GM18909 (cell line): Measurements from ENCODE around the gene MBD6.
"Not testable (repeated sequence)": the region's sequence is repeated elsewhere in the genome, so short reads cannot be mapped to it uniquely, and the experiment has no call there.

Experiments
- ATAC-seq: cut with Tn5 transposase; IDR thresholded peaks from one replicate; pipeline ENCODE4 v1.9.1; 2021; ENCODE audit warnings: mild to moderate bottlenecking; ENCODE audit not compliant: unreplicated experiment, poor library complexity

MBD6 gene

GRCh38 chr12:57487597-57488401, 34.8 kb upstream of the MBD6 start, which contains the start of gene MARS1:
TSS of gene MARS1 (plus strand) at chr12:57488068. CDS start at chr12:57488091, 23 bp downstream.
- peak; percentile 97 for ATAC-seq

DNA sequence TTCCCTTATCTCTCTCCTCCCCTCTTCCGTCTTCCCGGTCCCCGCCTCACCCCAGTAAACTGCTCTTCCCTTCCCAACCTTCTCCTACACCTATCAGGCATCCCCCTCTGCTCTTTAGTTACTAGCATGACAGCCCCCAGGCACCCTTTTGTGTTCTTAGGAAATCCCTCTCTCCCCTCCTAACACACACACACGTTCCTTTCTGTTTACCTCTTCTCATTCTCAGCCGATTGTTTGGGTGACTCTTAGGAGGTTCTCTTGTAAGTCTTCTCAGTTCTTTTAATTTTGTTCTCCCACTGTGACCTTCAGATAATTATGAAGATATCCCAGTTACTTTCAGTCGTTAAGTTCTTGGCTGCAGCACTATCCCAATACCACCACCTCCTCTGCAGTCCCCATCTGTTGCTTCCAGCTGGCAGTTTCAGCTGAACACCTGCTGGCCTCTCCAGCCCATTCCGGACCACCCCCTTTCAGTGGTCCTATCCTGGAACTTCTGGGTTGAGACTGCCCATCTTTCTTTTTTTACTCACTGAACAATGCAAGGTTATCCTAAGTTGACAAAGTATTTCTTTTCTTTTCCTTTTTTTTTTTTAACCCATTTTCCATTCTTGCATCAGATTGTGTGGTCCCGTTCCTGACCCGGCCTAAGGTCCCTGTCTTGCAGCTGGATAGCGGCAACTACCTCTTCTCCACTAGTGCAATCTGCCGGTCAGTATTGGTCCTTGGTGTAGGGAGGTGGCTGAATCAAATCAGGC, 34.0 kb upstream of the MBD6 start:
- no peak for ATAC-seq

DNA sequence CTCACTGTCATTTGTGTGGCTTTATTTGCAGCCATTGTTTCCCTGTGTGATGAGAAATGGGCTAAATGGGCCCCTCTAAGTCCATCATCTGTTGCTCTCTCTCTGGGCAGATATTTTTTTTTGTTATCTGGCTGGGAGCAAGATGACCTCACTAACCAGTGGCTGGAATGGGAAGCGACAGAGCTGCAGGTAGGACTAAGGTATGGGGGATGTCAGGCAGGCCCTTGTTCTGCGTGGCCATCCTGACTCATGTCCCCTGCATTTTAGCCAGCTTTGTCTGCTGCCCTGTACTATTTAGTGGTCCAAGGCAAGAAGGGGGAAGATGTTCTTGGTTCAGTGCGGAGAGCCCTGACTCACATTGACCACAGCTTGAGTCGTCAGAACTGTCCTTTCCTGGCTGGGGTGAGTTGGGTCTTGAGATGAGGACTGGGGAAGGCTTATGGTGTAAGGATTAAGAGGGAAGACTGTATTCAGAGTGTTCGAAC, 33.4 kb upstream of the MBD6 start:
- no peak for ATAC-seq

- ATAC-seq, result no peak
Observed at GRCh38 chr12:57490126-57490525, 32.5 kb upstream of the MBD6 start.

DNA sequence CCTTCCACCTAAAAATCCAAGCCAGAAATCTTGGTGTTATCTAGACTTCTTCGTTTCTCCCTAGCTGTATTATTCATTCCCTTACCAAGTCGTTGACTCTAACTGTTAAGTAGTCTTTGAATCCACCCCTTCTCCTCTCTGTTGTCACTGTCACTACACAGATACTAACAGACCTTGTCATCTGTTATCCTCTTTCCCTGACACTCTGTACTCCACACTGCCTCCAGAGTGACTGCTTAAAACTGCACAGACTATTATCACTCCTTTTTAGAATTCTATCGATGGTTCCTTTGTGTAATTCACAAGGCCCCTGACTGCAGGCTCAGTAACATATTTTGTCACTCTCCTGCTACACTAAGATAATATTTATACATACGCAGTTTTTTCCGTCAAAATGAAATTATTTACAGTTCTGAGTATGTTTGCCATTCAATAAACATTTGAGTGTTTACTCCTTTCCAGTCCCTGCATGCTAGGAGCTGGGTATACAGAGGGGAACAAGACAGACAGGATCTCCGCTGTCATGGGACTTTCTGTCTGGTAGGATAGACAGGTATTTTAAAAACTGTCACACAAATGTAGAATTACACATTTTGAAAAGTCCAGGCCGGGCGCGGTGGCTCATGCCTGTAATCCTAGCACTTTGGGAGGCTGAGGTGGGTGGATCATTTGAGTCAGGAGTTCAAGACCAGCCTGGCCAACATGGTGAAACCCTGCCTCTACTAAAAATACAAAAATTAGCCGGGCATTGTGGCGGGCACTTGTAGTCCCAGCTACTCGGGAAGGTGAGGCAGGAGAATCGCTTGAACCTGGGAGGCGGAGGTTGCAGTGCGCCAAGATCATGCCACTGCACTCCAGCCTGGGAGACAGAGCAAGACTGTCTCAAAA, 31.0 kb upstream of the MBD6 start:
- ATAC-seq, result no peak

GRCh38 chr12:57495051-57495701, 27.4 kb upstream of the MBD6 start:
- not testable (repeated sequence) for ATAC-seq

DNA sequence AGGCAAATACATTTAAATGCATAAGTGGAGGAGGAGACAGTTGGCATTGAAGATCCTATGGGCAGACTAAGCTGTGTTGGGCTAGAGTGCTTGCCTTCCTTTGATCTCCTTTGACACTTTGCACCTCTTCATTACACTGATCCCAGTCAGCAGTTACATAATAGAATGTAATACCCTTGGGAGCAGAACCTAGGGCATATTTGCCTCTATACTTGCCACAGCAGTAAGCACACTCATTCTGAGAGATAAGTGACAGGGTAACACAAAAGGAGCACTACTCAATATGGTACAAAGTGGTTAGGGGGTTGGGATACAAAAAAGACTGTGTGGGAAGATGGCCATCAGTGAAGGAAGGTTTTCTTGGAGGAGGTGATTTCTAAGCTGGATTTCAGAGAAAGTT, 25.8 kb upstream of the MBD6 start:
- ATAC-seq, result no peak

DNA sequence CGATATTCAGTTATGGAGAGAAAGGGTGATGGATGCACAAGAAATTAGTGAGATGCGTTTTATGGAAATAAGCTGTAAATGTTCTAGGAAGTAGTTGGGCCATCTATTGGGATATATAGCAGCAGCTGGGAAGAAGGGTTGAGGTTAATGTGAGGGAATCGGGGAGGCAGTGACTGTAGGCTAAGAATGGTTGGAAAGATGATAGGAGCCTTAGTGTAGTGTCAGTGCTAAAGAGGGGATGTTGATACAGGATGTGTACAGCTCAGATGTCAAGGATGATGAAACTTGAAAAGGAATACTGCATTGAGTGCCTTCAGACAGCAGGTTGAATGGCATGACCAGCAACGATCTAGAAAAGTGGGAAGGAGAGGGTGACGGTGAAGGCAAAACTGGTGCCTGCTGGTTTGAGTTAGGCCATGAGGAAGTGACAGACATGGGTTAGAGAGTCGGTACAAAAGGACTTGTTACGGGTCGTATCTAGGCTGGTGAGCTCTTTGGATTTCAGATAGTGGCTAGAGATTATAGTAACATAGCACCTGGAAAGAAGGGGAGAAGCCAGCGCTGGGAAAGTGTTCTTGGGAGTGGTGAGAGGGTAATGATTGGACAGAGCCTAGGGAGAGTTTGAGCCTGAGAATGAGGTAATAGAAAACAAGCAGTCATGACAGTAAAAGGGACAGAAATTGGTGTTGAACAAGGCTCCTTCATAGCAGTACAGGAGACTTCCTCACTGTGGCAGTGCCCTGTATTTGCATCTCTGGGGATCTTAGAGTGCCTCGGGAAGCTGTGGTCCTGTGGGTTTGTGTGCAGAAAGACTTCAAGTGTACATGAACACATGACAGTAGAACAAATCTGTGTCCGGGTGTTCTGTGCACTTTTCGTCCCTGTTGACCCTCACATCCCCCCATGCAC, 25.1 kb upstream of the MBD6 start:
- no peak for ATAC-seq

- ATAC-seq, result no peak
Observed at GRCh38 chr12:57498132-57498502, 24.5 kb upstream of the MBD6 start.

DNA sequence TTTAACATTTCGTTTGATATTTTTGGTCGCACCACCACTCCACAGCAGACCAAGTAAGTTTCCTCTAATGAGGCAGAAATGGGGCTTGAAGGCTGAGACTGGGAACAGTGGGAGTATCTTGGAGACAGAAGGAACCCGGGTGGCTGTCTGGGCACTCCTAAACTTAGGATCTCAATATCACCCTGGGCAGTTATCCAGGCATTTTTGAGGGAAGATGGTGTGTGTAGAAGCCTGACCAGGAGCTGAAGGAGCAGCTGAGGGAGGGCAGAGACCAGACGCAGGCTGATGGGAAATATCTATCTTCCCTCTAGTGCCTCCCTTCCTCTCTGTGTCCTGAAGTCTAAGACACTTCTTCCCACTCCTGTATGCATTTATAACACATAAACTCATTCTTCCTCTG, 24.1 kb upstream of the MBD6 start:
- ATAC-seq, result no peak

DNA sequence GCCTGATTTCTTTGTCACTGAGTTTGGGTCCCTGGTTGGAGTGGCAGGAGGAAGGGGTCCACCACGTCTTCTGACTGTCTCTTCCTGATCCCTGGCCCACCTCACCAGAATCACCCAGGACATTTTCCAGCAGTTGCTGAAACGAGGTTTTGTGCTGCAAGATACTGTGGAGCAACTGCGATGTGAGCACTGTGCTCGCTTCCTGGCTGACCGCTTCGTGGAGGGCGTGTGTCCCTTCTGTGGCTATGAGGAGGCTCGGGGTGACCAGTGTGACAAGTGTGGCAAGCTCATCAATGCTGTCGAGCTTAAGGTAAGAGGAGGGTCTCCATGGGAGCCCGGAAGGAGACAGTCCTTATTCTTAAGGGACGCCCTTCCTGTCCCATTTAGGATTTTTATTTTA, 22.4 kb upstream of the MBD6 start:
- ATAC-seq, result no peak

DNA sequence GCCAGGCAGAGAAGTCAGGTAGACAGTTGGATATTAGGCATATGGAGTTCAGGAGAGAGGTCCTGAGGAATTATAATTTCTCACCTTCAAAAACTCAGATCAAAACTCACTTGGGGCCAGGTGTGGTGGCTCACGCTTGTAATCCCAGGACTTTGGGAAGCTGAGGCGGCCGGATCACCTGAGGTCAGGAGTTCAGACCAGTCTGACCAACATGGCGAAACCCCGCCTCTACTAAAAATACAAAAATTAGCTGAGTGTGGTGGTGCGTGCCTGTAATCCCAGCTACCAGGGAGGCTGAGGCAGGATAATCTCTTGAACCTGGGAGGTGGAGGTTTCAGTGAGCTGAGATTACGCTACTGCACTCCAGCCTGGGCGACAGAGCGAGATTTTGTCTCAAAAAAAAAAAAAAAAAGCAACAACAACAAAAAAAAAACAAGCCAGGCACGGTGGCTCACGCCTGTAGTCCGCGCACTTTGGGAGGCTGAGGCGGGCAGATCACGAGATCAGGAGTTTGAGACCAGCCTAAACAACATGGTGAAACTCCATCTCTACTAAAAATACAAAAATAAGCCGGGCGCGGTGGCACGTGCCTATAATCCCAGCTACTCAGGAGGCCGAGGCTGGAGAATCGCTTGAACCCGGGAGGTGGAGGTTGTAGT, 20.2 kb upstream of the MBD6 start:
- ATAC-seq, result not testable (repeated sequence)

- not testable (repeated sequence) for ATAC-seq
Observed at GRCh38 chr12:57506541-57506940, 16.1 kb upstream of the MBD6 start.

DNA sequence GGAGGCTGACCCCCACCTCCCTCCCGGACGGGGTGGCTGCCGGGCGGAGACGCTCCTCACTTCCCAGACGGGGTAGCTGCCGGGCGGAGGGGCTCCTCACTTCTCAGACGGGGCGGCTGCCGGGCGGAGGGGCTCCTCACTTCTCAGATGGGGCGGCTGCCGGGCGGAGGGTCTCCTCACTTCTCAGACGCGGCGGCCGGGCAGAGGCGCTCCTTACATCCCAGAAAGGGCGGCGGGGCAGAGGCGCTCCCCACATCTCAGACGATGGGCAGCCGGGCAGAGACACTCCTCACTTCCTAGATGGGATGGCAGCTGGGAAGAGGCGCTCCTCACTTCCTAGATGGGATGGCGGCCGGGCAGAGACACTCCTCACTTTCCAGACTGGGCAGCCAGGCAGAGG, 14.8 kb upstream of the MBD6 start:
- ATAC-seq, result not testable (repeated sequence)

- ATAC-seq, result no peak
Observed at GRCh38 chr12:57511161-57511560, 11.5 kb upstream of the MBD6 start.

DNA sequence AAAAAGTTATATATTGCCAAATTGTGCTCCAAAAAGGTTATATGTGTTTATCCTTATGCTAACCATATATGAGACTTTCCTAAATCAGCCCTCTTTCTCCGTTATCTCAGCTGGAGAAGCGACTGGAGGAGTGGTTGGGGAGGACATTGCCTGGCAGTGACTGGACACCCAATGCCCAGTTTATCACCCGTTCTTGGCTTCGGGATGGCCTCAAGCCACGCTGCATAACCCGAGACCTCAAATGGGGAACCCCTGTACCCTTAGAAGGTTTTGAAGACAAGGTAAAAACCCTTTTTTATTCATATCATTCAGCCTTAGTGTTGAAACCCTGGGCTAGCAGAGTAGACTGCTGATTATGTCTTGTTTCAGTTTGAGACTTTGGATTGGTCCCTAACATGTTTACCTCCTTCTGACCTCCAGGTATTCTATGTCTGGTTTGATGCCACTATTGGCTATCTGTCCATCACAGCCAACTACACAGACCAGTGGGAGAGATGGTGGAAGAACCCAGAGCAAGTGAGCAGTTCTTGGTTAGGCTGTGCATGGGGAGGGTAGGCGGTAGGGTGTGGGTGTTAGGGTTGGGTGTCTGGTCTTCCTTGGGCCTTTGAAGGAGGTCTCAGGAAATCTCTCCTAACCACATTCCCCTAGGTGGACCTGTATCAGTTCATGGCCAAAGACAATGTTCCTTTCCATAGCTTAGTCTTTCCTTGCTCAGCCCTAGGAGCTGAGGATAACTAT, 10.9 kb upstream of the MBD6 start:
- ATAC-seq, result no peak

DNA sequence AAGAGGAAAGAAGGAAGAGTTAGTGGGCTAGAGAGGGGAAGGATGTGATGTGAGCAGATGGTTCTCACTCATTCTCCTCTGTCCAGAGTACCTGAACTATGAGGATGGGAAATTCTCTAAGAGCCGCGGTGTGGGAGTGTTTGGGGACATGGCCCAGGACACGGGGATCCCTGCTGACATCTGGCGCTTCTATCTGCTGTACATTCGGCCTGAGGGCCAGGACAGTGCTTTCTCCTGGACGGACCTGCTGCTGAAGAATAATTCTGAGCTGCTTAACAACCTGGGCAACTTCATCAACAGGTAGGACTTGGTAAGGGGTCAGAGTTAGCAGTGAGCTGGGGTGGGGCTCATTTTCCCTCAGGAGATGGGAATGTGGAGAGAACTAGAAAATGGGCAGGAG, 10.0 kb upstream of the MBD6 start:
- ATAC-seq, result no peak

- no peak for ATAC-seq
Observed at GRCh38 chr12:57513266-57513665, 9.4 kb upstream of the MBD6 start.
